Hepatic stellate cell (primary cell): ENCODE results near the gene PRKCA.
A peak's percentile ranks its signal among the peaks of the same experiment; 100 is the strongest.

Experiments used
- DNase-seq: peaks from one replicate; pipeline ENCODE4 v3.0.0; 2011; ENCODE audit warnings: low spot score

PRKCA gene

DNA sequence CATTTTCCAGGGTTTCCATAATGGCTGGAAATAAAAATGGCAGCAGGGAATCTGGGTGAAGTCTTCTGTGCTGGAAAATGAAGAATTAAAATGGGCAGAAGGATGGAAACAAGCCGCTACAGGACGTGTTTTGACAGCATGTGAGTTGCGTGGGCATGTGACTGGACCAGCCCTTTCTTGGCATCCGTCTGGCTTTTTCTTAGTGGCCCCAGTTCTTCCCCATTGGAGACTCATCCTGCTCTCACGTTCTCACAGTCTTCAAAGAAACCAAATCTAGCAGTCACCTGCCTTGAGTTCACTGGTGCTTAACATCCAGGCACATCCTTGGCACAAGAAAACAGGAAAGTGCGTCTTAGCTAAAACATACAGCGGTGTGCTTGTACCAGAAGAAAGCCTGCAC lies 352.4 kb downstream of the PRKCA start:
- DNase-seq, result no peak

DNA sequence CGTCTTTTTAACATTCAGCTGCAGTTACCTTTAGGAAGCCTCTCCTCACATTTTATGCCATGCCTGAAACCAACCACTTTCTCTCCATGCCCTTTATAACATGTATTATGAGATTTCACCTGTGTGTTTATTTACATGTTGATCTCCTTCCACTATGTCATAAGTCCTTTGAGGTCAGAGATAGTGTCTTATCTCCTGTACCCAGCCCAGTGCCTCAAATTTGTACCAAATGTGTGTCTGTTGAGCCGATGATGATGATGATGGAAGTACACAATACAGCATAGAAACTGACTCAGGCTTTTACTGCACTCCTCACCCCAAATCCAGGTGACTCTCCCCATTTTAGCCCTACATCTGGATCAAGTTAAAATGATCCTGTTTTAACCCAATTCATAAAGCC lies 353.0 kb downstream of the PRKCA start:
- DNase-seq, result no peak

DNA sequence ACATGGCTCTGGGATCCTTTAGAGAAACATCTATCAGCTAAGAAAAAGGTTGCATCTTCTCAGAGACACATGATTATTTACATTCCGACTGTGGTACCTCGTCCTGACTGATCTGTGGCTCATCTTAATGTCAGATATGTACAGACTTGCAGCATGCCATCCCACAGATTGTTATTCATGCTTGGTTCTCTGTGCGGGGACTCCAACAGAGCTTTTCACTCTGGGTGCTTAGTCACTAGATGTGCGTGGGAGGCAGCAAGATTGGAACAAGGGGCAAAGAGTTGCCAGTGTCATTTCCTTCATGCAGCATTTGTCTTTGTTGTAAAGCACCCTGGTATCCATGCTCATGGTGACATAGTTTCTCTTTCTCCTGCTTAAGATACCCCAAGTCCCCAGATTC lies 353.4 kb downstream of the PRKCA start:
- peak; percentile 46 for DNase-seq

DNA sequence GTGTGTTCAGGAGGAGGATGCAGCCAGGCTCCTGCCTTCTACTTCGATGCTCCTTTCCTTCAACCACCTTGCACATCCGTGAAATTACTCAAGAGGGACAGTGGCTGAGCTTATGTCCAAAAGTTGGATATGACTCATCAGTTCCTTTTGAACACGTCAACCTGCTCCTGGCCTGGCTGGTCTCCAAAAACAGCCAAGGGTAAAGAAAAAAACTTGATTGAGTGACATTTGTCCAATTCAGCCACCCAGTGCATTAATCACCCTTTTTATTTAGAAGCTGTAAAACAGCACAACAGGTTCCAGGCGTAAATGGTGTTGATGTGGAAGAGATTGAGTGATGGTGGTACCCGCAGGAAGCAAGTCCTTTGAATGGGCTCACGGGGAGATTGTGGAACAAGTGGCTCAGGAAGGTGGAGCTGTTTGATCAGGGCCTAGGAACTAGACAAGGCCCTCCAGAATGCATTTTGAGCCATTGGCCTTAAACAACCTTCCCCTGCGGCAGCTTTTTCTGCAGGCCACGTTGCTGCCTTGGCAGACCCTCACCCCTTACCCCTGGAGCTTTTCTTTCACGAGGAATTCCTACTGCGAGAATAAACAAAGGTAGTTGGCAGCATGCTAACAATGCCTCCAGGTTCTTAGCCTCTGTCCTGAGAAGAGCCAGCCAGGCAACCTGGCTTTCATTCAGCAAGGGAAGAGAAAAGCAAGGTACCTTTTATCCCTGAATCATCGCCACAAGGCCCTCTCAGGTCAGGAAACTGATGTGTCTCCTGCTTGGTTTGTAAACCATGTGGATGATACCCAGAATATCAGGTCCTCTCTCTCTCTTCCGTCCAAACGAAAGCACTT lies 359.2 kb downstream of the PRKCA start:
- no peak for DNase-seq

DNA sequence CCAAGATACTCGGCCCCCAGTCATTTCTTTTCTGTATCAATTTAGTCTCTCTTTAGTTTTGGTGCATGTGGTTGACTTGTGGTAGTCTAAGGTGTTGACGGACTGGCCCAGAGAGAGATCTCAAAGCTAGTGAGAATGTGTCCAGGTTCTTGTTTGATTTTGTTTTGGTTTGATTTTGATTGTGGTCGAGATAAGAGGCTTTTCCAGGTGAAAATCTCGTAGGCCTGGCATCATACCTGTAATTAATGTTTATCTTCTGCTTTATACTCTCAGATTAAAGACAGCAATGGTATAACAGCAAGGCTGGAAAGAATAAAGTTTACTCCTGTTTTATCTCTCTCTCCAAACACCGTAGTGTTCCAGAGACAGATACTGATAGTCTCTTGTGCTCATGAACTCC lies 360.1 kb downstream of the PRKCA start:
- no peak for DNase-seq

DNA sequence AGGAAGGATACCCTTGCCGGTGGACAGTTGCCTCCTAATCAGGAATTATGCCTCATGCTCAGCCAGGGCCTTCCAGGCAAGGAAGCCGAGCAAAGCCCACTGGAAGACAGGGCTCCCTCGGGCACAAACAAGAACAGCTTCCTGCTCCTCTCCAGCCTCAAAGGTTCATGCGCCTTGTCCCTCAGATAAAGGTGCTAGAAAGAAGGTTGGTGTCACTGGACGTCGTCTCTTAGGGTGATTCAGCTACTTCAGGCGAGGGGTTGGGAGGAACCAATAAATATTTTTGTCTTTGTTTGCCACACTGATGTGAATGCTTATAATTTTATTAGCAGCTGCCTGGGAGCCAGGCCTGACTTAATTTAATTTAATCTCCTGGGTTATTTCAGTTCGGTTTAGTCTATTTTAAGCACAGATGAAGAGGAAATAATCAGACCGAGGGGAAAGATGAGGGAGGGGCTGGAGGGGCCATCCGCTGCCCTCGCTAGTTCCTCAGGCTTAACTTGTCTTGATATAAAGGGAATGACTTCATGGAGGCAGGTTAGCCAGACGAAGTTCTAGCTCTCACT lies 360.7 kb downstream of the PRKCA start:
- DNase-seq, result no peak

DNA sequence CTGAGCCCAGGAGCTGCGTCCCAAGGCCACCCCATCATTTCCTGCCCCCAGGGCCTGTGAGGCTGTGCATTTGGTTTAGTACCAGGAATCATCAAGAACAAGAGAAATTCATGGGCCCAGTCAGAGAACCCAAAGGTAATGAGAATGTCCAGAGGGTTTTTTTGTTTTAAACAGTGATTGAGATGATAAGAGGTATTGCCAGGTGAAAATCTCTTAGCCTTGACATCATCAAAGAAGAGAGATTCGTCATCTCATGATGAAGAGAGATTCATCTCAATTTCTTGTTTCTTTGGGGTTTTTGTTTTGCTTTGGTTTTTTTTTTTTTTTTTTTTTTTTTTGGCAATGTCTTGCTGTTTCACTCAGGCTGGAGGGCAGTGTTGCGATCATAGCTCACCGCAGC lies 361.9 kb downstream of the PRKCA start:
- no peak for DNase-seq

DNA sequence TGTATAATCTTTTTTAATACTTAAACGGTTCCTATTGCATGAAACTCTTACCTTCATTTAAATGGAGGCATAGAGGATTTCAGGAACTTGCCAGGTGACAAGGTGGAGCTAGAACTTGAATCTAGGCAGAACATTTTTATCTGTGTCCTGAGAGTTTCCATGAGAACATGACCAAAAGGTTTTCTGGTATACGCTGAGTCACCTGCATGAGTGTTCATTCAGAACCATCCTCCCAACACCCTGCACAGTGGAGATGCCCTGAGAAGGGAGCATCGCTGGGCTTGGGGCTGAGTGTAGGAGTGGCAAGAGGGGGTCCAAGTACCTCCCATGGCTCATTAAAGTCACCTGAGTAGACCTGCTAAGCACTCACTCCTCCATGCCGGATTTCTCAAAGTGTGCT lies 362.8 kb downstream of the PRKCA start:
- no peak for DNase-seq

DNA sequence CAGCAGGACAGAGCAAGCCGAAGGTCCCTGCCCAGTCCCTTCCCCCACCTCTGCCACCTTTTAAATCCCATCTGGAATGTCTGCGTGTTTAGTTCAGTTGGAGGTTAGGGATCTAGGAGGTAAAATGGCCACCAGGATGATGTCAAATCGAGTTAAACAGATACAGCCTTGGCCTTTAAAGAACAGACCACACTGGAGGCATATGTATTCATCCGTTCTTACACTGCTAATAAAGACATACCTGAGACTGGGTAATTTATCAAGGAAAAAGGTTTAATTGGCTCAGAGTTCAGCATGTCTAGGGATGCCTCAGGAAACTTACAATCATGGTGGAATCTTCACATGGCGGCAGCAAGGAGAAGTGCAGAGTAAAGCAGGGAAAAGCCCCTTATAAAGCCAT lies 364.7 kb downstream of the PRKCA start:
- no peak for DNase-seq

DNA sequence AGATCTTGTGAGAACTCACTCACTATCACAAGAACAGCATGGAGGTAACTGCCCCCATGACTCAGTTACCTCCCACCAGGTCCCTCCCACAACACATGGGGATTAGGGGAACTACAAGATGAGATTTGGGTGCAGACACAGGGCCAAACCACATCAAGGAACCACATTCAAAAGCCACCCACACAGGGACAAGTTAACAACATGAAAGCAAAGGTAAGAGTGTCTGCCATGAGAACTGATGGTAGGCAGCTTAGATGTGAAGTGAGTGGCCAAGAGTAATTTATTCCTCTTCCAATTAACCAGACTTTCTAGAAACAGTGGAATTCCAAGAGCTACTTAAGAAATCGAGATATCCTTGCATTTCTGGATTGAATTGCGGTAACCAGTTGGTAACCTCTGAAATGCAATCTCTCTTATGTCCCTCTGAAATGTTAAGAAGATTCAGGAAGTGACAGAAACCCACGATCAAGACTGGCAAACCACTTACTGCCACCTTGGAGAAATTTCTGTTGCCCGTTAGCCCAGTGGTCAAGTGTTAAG lies 365.1 kb downstream of the PRKCA start:
- DNase-seq, result no peak

DNA sequence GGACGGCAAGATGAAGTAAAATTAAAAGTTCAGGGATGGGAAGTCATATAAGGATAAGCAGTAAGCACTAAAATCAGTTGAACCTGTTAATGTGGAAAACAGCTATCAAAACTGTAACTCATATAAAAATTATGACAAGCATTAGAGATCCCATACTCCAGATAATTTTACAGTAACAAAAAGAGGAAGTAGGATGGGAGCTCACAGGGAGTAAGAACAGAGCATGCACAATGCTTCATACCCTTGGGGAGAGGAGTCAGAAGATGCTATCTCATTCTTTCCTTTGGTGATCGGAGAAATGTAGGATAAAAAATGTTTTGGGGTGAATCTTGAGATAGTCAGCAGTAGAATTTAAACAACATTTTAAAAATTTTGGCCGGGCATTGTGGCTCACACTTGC lies 367.8 kb downstream of the PRKCA start:
- no peak for DNase-seq

DNA sequence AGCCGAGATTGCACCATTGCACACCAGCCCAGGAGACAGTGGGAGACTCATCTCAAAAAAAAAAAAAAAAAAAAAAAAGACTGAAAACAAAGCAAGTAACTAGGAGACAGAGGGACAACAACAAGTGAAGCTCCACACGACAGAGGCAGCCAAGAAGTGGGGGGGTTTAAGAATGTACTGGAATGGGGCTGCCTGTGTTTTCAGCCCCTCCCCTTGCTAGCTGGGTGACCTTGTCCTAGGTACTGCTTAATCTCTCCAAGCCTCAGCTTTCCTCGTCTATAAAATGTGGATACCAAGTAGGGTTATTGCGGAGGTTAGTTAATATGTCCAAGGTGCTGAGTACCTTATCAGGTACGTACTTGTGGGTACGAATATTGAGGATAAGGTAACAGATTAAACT lies 368.7 kb downstream of the PRKCA start:
- no peak for DNase-seq

DNA sequence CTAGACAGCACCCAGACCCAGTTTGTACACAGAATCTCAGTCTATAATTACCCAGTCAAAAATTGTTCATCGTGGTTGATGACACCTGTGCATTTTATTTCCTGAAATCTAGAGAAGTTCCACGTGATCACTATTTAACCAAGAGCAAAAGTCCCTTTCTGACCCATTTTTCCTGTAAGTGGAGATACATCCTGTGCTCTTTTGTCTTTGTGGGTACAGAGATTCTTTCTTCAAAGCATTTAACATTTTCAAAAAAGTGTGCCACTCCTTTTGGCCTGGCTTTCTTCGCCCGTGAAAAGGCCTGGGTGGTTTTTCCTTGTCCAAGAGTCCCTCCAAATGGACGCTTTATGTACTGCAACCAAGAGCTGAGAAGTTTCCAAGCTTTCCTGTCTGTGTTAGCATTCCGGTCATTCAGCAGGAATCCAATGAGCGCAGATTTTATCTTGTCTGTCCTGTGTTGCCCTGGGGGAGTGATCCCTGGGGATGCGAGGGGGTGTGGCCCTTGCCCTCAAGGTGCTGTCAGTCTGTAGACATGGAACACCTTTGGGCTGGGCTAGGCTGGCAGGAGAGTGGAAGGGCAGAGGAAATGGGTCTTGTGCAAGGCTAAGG lies 371.4 kb downstream of the PRKCA start:
- peak; percentile 59 for DNase-seq

DNA sequence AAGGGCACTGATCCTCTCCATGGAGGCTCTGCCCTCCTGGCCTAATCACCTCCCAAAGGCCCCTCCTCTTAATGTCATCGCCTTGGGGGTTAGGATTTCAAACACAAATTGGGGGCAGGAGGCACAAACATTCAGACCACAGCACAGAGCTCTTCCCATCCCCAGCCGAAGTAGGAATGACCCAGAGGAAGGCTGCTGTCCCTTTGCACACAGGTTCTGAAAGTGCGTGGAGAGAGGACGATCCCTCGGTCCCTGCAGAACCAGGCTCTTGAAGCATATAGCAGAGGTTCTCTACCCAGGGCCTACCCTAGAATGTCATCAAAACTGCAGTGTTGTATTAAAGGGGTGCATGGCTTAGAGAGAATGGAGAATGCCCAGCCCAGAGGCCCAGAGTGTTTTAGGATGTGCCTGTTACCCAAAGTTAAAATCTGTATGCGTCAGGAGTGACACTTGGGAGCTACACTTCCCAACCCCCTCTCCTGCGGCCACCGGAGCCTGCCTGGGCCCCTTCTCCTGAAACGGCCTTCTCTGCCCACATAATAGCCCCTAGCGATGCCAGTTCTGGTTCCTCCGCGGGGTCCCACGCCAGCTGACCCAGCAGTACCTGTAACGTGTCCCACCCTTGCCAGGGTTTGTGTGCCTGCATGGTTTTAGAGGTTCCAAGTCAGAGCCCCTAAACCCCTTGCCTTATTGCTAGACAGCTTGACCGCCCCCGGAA lies 373.0 kb downstream of the PRKCA start:
- DNase-seq, result no peak

DNA sequence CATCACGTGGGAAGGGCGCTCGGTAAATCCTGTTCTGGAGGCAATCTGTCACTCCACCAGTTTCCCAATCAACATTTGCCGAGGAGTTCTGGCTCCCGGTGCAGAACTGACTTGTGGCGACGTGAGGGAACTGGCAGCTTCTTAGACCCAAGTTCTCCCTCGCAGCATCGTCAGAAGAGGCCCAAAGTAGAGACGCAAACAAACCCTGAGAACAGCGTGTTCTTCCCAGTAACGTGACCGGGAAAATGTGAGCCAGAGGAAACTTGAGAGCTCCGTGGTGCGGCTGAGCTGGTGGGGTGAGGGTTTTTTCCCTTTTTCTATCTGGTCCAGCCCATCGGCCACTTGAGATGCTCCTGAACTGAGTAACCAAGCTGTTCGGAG lies 373.6 kb downstream of the PRKCA start:
- no peak for DNase-seq

DNA sequence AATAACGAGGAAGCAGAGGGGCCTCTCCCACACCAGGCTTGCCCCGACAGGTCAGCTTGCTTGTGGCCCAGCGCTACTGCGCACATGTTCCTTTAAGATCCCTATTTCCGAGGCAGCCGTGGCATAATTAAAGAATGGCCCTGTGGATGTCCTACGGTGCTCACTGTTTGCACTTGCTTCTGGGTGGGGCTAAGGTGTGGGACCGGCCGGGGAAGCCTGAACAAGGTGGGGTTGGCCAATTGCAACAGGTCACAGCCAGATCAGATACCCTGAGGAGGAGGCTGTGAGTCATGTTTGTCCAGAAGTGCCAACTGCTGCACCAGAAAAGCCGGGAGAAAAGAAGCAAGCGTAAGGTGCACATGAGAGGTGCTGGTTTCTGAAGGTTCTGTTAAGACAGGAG lies 374.0 kb downstream of the PRKCA start:
- no peak for DNase-seq

DNA sequence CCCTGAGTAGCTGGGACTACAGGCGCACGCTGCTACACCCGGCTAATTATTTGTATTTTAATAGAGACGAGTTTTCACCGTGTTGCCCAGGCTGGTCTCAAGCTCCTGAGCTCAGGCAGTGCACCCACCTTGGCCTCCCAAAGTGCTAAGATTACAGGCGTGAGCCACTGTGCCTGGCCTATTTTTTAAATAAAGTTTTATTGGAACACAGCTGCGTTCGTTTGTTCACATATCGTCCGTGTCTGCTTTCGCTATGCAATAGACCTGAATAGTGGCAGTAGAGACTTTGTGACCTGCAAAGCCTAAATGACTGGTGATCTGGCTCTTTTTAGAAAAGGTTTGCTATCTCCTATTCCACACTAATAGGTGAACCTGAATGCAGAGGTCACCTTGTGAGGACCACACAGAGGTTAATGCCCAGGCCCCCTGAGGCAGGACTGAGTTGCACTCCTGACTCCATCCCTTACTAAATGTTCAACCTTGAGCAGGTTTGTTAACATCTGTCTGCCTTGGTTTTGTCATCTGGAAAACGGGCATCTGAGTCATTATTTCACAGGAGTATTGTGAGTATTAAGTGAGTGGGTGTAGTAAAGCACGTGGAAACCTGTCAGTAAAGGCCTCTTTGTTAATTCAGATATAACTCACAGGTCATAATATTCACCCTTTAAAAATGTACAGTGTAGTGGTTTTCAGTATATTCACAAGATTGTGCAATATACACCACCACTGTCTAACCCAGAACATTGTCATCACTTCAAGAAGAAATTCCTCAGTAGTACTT lies 375.0 kb downstream of the PRKCA start:
- peak; percentile 16 for DNase-seq

DNA sequence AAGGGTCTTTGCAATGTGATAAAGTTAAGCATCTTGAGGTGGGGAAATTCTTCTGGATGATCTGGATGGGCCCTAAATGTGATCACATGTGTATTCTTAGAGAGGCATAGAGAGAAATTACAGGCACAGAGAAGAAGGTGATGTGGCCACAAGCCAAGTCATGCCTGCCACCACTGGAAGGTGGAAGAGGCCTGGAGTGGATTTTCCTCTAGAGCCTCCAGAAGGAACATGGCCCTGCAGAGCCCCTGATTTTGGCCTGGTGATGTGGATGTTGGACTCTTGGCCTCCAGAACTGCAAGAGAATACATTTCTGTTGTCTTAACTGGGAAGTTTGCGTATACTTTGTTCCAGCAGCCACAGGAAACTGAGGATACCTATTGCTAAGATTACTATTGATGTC lies 375.6 kb downstream of the PRKCA start:
- DNase-seq, result no peak

DNA sequence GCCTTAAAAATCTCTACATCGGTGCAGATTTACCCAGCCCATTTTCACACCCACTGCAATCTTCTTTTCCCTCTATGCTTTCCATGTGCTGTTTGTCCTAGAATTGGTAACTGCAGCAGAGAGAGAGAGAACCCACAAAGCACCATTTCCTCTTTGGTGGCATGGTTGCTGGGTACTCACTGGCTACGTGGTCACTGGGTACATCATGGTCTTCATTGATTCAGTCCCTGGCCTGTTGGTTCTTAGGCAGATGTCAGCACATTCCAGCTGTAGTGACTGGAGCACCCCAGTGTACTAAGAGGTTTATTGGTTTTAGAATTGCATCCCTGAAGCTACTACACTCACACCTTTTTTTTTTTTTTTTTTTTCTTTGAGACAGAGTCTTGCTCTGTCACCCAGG lies 376.4 kb downstream of the PRKCA start:
- no peak for DNase-seq

DNA sequence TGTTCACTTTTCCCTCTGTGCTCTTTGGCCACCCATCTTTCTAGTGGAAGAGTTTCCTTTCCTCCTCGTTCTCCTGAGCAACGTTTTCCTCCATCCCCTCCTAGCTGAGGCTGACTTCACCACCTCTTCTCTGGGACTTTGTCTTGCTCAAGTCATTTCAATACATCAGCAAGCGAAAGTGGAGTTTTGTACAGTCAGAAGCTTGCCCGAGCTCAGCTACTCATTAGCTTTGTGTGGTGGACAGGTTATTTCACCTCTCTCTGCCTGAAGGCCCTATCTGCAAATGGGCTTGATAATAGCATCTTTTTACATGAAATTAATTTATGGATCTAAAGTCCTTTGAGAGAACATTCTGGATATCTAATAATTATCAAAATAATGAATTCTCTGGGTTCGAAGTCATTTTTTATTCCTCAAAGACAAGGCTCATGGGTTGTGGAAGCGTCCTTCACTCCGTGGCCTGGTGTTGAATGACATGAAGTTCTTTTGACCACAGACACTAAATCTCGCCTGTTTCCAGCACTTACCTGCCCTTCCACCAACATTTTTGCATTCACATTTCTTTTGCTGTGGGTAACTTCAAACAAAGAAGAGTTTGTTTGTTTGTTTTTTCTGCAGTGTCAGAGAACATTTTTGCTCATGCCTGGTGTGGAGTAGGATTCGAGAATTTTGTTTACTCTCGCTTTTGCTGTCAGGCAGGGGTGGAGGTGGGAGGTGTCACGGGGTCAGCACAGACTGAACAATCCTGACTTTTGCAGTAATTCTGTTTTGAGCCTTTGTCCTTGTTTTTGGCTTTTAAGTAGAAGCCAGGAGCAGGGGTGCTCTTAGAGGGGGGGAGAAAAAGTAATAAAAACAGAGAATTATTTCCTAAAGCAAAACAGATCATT lies 377.5 kb downstream of the PRKCA start:
- DNase-seq, result no peak

DNA sequence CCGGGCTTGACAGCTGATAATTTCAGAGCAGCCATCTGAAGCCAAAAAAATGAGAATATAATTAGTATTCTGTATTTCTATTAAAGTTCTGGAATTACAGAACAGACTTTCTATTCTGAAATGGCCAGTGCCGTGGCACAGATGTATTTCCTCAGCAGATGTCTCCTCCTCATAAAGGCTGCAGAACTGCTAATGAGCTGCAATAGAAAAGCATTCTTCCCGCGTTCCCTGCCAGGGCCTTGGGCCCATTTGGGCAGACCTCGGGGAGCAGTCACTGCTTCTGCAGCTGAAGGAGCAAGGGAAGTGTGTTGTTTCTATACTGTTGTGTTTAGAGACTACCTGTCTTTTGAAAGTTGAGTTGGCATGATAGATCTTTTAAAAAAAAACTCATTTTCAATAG lies 379.9 kb downstream of the PRKCA start:
- no peak for DNase-seq
